H9 (cell line): ENCODE measurements around the gene MEX3C. TPM values are rescaled to one million over a fixed set of nuclear protein-coding genes. Genes with fewer than 3 reads are reported as not detected.

Experiments
- DNase-seq: peaks from one replicate; pipeline ENCODE4 v3.0.0-alpha.2; 2017
- H2AFZ ChIP-seq: one replicate; pipeline ENCODE4 v1.6.1; 2013; ENCODE audit warnings: mild to moderate bottlenecking, low read length, control low read depth, moderate library complexity
- H2AK5ac ChIP-seq: 2 replicates; pipeline ENCODE4 v1.6.1; 2013; ENCODE audit warnings: low read length, control low read depth, mixed read lengths; ENCODE audit not compliant: insufficient read length
- H2BK120ac ChIP-seq: one replicate; pipeline ENCODE4 v1.6.1; 2013; ENCODE audit warnings: low read depth, mild to moderate bottlenecking, low read length, control low read depth, inconsistent platforms; ENCODE audit not compliant: poor library complexity, severe bottlenecking
- H2BK12ac ChIP-seq: 2 replicates; pipeline ENCODE4 v1.6.1; 2013; ENCODE audit warnings: low read length, control low read depth, mixed read lengths, low read depth; ENCODE audit not compliant: insufficient read length
- H2BK15ac ChIP-seq: 2 replicates; pipeline ENCODE4 v1.6.1; 2013; ENCODE audit warnings: low read depth, low read length, control low read depth
- H2BK20ac ChIP-seq: one replicate; pipeline ENCODE4 v1.6.1; 2013; ENCODE audit warnings: low read depth, mild to moderate bottlenecking, low read length, control low read depth, inconsistent platforms; ENCODE audit not compliant: poor library complexity, severe bottlenecking
- H2BK5ac ChIP-seq: 2 replicates; pipeline ENCODE4 v1.6.1; 2013; ENCODE audit warnings: low read length, control low read depth, mixed read lengths; ENCODE audit not compliant: insufficient read length
- H3K14ac ChIP-seq: 2 replicates; pipeline ENCODE4 v1.6.1; 2013; ENCODE audit warnings: low read length, control low read depth; ENCODE audit not compliant: insufficient read depth
- H3K18ac ChIP-seq: 2 replicates; pipeline ENCODE4 v1.6.1; 2013; ENCODE audit warnings: low read depth, mild to moderate bottlenecking, mixed read lengths, low read length, control low read depth; ENCODE audit not compliant: insufficient read length
- H3K23ac ChIP-seq: 2 replicates; pipeline ENCODE4 v1.6.1; 2013; ENCODE audit warnings: low read length, control low read depth, mixed read lengths, low read depth; ENCODE audit not compliant: insufficient read length
- H3K23me2 ChIP-seq: 2 replicates; pipeline ENCODE4 v1.6.1; 2013; ENCODE audit warnings: low read depth, mild to moderate bottlenecking, mixed read lengths, low read length, control low read depth; ENCODE audit not compliant: insufficient read length, poor library complexity, severe bottlenecking
- H3K27ac ChIP-seq: 2 replicates; pipeline ENCODE4 v1.5.1; 2013; ENCODE audit warnings: low read length, control low read depth, mixed read lengths, low read depth; ENCODE audit not compliant: insufficient read length
- H3K27me3 ChIP-seq: 2 replicates; pipeline ENCODE4 v1.6.1; 2013; ENCODE audit warnings: low read length, control low read depth, inconsistent platforms; ENCODE audit not compliant: insufficient read depth
- H3K4ac ChIP-seq: 2 replicates; pipeline ENCODE4 v1.6.1; 2013; ENCODE audit warnings: low read depth, mild to moderate bottlenecking, control low read depth, inconsistent platforms, low read length, moderate library complexity
- H3K4me1 ChIP-seq: 2 replicates; pipeline ENCODE4 v1.6.1; 2013; ENCODE audit warnings: low read length, control low read depth, inconsistent platforms; ENCODE audit not compliant: insufficient read depth
- H3K4me2 ChIP-seq: 2 replicates; pipeline ENCODE4 v1.6.1; 2013; ENCODE audit warnings: low read length, control low read depth, mixed read lengths; ENCODE audit not compliant: insufficient read length, insufficient read depth
- H3K56ac ChIP-seq: 2 replicates; pipeline ENCODE4 v1.6.1; 2013; ENCODE audit warnings: low read depth, mild to moderate bottlenecking, mixed read lengths, low read length, control low read depth; ENCODE audit not compliant: insufficient read length
- H3K79me1 ChIP-seq: 2 replicates; pipeline ENCODE4 v1.6.1; 2013; ENCODE audit warnings: low read depth, mild to moderate bottlenecking, moderate library complexity, low read length, control low read depth, inconsistent platforms; ENCODE audit not compliant: insufficient read depth, poor library complexity, severe bottlenecking
- H3K79me2 ChIP-seq: 2 replicates; pipeline ENCODE4 v1.6.1; 2013; ENCODE audit warnings: low read length, control low read depth, inconsistent platforms; ENCODE audit not compliant: insufficient read depth
- H3K9ac ChIP-seq: 2 replicates; pipeline ENCODE4 v1.6.1; 2013; ENCODE audit warnings: low read length, control low read depth, mixed read lengths; ENCODE audit not compliant: insufficient read length; ENCODE audit errors: extremely low read depth
- H3K9me3 ChIP-seq: one replicate; pipeline ENCODE4 v1.6.1; 2013; ENCODE audit warnings: low read depth, low read length, inconsistent platforms; ENCODE audit not compliant: control insufficient read depth
- H3T11ph ChIP-seq: one replicate; pipeline ENCODE4 v1.6.1; 2013; ENCODE audit warnings: mild to moderate bottlenecking, low read length, control low read depth, inconsistent platforms
- H4K20me1 ChIP-seq: one replicate; pipeline ENCODE4 v1.6.1; 2013; ENCODE audit not compliant: control insufficient read depth, insufficient read length, insufficient read depth
- H4K5ac ChIP-seq: 2 replicates; pipeline ENCODE4 v1.6.1; 2013; ENCODE audit warnings: low read depth, mild to moderate bottlenecking, mixed read lengths, low read length, control low read depth; ENCODE audit not compliant: insufficient read length
- H4K8ac ChIP-seq: replicated peaks from 2 replicates; pipeline ENCODE4 v1.6.1; 2013; ENCODE audit warnings: low read length, control low read depth, mixed read lengths, low read depth; ENCODE audit not compliant: insufficient read length
- H4K91ac ChIP-seq: 2 replicates; pipeline ENCODE4 v1.6.1; 2013; ENCODE audit warnings: low read depth, mild to moderate bottlenecking, moderate library complexity, mixed read lengths, low read length, control low read depth; ENCODE audit not compliant: insufficient read length
- H3K27ac Mint-ChIP-seq, 3 experiments: 2 replicates in 2 of 3; 3 replicates in 1 of 3; pipeline ENCODE4 v1.8.0; 2020 to 2021; ENCODE audit warnings: mixed read lengths in 3 of 3, mild to moderate bottlenecking in 1 of 3, moderate library complexity in 1 of 3
- H3K27me3 Mint-ChIP-seq: 2 replicates; pipeline ENCODE4 v1.8.0; 2021; ENCODE audit warnings: low read depth, mild to moderate bottlenecking, moderate library complexity, mixed read lengths
- H3K36me3 Mint-ChIP-seq, 3 experiments: 2 replicates in 2 of 3; 3 replicates in 1 of 3; pipeline ENCODE4 v1.8.0; 2020 to 2021; ENCODE audit warnings: low read depth in 3 of 3, mixed read lengths in 3 of 3; ENCODE audit not compliant: insufficient read depth in 1 of 3
- H3K4me1 Mint-ChIP-seq, 2 experiments: 2 replicates each; pipeline ENCODE4 v1.8.0; 2020; ENCODE audit warnings: mixed read lengths in 2 of 2
- H3K4me3 Mint-ChIP-seq, 2 experiments: 2 replicates in 1 of 2; 3 replicates in 1 of 2; pipeline ENCODE4 v1.8.0; 2020 to 2021; ENCODE audit warnings: mild to moderate bottlenecking in 2 of 2, mixed read lengths in 2 of 2, moderate library complexity in 1 of 2
- H3K9me3 Mint-ChIP-seq, 2 experiments: 2 replicates in 1 of 2; 3 replicates in 1 of 2; pipeline ENCODE4 v1.8.0; 2020; ENCODE audit warnings: mild to moderate bottlenecking in 2 of 2, mixed read lengths in 2 of 2, moderate library complexity in 1 of 2
- CTCF ChIP-seq: fragments of 200-600 bp; sonication (generic); conservative IDR thresholded peaks from 3 replicates; pipeline ENCODE4 v1.8.0; 2021; ENCODE audit warnings: antibody characterized with exemption, mild to moderate bottlenecking
- WGBS: extraction: QIAGEN DNeasy Blood & Tissue Kit; methylation state at CpG from one replicate; pipeline ENCODE4 v1.1.7; 2013; ENCODE audit warnings: missing lambda C conversion rate, low lambda C conversion rate, mixed read lengths; ENCODE audit not compliant: insufficient read length; ENCODE audit errors: extremely low coverage; 5-methylcytosine and 5-hydroxymethylcytosine counted together
- total RNA-seq: library from RNA; stranded (reverse); gene quantifications from 2 replicates; pipeline ENCODE4 v1.2.1, GENCODE V29; 2021

The MEX3C gene
- total RNA-seq, 1 experiment from 2014 or later, result 98.1 TPM

- no peak for TF ChIP-seq CTCF
- H3K79me2 ChIP-seq, result peaks cover 42% of the 10 kb centered on the region
- peak overlapping the region; percentile 97 for H3K14ac ChIP-seq
- H3K9ac ChIP-seq, result peak overlapping the region; percentile 100
- H3K27ac Mint-ChIP-seq, result peak overlapping the region in 1 of 3 experiments; percentile 83; a peak in 2 of 7 replicates
- peaks cover 9 to 20% (median 15%) of the 10 kb centered on the region in 3 experiments for H3K36me3 Mint-ChIP-seq
- H2AFZ ChIP-seq, result no peak overlapping the region
- DNase-seq, result peak; percentile 38
- peak overlapping the region; percentile 88 for H2BK5ac ChIP-seq
- H3K4me1 ChIP-seq, result peaks cover 3% of the 10 kb centered on the region; the same call in 1 of the 2 replicates
- H2BK12ac ChIP-seq, result no peak overlapping the region
- H3K4me3 Mint-ChIP-seq, result peak overlapping the region; percentile 98 to 99
- H4K20me1 ChIP-seq, result no peaks in the 10 kb centered on the region
- H3K4me1 Mint-ChIP-seq, result peaks cover 26 to 35% of the 10 kb centered on the region in 2 experiments
- no peaks in the 10 kb centered on the region for H3K9me3 ChIP-seq
- no peak overlapping the region for H3K27ac ChIP-seq
- peak overlapping the region; percentile 39; the same call in 1 of the 2 replicates for H3K4ac ChIP-seq
- H3K27me3 Mint-ChIP-seq, result no peaks in the 10 kb centered on the region; the same call in 1 of the 2 replicates
- no peak overlapping the region for H4K91ac ChIP-seq
- H3T11ph ChIP-seq, result no peak overlapping the region
- H2BK120ac ChIP-seq, result no peak overlapping the region
- H3K56ac ChIP-seq, result no peak overlapping the region
- WGBS, result no CpG with 5 or more reads among the region's 102 CpGs
- peak overlapping the region; percentile 96 for H3K18ac ChIP-seq
- H3K27me3 ChIP-seq, result no peaks in the 10 kb centered on the region
- peaks cover 7% of the 10 kb centered on the region for H3K23me2 ChIP-seq
- no peak overlapping the region for H2BK20ac ChIP-seq
- no peak overlapping the region for H4K8ac ChIP-seq
- H4K5ac ChIP-seq, result no peak overlapping the region
- H3K79me1 ChIP-seq, result no peaks in the 10 kb centered on the region
- no peak overlapping the region for H3K23ac ChIP-seq
- peak overlapping the region; percentile 87 for H3K4me2 ChIP-seq
- no peak overlapping the region for H2BK15ac ChIP-seq
- peaks cover 2 to 3% of the 10 kb centered on the region in 2 experiments; a peak in 3 of 5 replicates for H3K9me3 Mint-ChIP-seq
- H2AK5ac ChIP-seq, result no peak overlapping the region
These were observed 445 bp downstream of the MEX3C start for GRCh38 chr18:51196811-51197660.
